ENCODE data around the gene SYNM. TPM values are rescaled to one million over a fixed set of nuclear protein-coding genes. Genes with fewer than 3 reads are reported as not detected.

SYNM gene
- total RNA-seq, 2 donors from 2014 or later, result 3.3 to 108 TPM

GRCh38 chr15:99148851-99149276 lies 44.0 kb downstream of the SYNM start:
- H3K27me3 ChIP-seq, result no peaks in the 10 kb centered on the region
- TF ChIP-seq CTCF (IDR thresholded peaks at IDR 0.05), result no peak
- H3K36me3 ChIP-seq, result no peaks in the 10 kb centered on the region
- no peak for DNase-seq
- intact Hi-C loops (cut with DNase I), result no loop called here
- H3K4me3 ChIP-seq, result no peak overlapping the region
- H3K27ac ChIP-seq, result no peak overlapping the region
- no peaks in the 10 kb centered on the region for H3K4me1 ChIP-seq
- H3K9me3 ChIP-seq, result no peaks in the 10 kb centered on the region
- no peak overlapping the region for H3K9ac ChIP-seq (ENCODE audit: low read depth in 2 of 2, low read length in 2 of 2)

- Histone ChIP-seq H3K9me3 (no peaks in the 10 kb centered on the region), H3K9ac (ENCODE audit: low read depth in 2 of 2, low read length in 2 of 2) (no peak overlapping the region), H3K27ac (no peak overlapping the region), H3K27me3 (no peaks in the 10 kb centered on the region), H3K4me3 (no peak overlapping the region), H3K36me3 (no peaks in the 10 kb centered on the region), H3K4me1 (no peaks in the 10 kb centered on the region)
- intact Hi-C loops (cut with DNase I), result no loop called here
- no peak for DNase-seq
- TF ChIP-seq CTCF (IDR thresholded peaks at IDR 0.05), result no peak
Measured at GRCh38 chr15:99149366-99149765, 44.5 kb downstream of the SYNM start.

GRCh38 chr15:99151156-99151555 lies 46.3 kb downstream of the SYNM start:
- H3K4me1 ChIP-seq, result no peaks in the 10 kb centered on the region
- H3K4me3 ChIP-seq, result no peak overlapping the region
- H3K27ac ChIP-seq, result no peak overlapping the region
- H3K27me3 ChIP-seq, result no peaks in the 10 kb centered on the region
- no peak overlapping the region for H3K9ac ChIP-seq (ENCODE audit: low read depth in 2 of 2, low read length in 2 of 2)
- no peaks in the 10 kb centered on the region for H3K36me3 ChIP-seq
- no peaks in the 10 kb centered on the region for H3K9me3 ChIP-seq
- no peak for TF ChIP-seq CTCF (IDR thresholded peaks at IDR 0.05)
- intact Hi-C loops (cut with DNase I), result no loop called here
- no peak for DNase-seq

GRCh38 chr15:99153026-99153535 lies 48.2 kb downstream of the SYNM start:
- Histone ChIP-seq H3K36me3 (no peaks in the 10 kb centered on the region), H3K9ac (ENCODE audit: low read depth in 2 of 2, low read length in 2 of 2) (no peak overlapping the region), H3K4me1 (no peaks in the 10 kb centered on the region), H3K27ac (no peak overlapping the region), H3K9me3 (no peaks in the 10 kb centered on the region), H3K27me3 (no peaks in the 10 kb centered on the region), H3K4me3 (no peak overlapping the region)
- intact Hi-C loops (cut with DNase I), result no loop called here
- no peak for DNase-seq
- TF ChIP-seq CTCF (IDR thresholded peaks at IDR 0.05), result no peak

- Histone ChIP-seq H3K4me1 (no peaks in the 10 kb centered on the region), H3K9ac (ENCODE audit: low read depth in 2 of 2, low read length in 2 of 2) (no peak overlapping the region), H3K36me3 (no peaks in the 10 kb centered on the region), H3K4me3 (no peak overlapping the region), H3K27ac (no peak overlapping the region), H3K9me3 (no peaks in the 10 kb centered on the region), H3K27me3 (no peaks in the 10 kb centered on the region)
- no peak for TF ChIP-seq CTCF (IDR thresholded peaks at IDR 0.05)
- DNase-seq, result no peak
- intact Hi-C loops (cut with DNase I), result no loop called here
Measured at GRCh38 chr15:99154271-99154670, 49.4 kb downstream of the SYNM start.
